ENCODE data around the gene SLC25A26. TPM values are rescaled to one million over a fixed set of nuclear protein-coding genes. Genes with fewer than 3 reads are reported as not detected.

SLC25A26 gene
- total RNA-seq, 1 donor from 2014 or later: 19.2 TPM

GRCh38 chr3:66396161-66396760 lies 175.5 kb downstream of the SLC25A26 start:
- Mint-ChIP-seq H3K36me3 (peaks cover 8% of the 10 kb centered on the region), H3K27ac (no peak overlapping the region), H3K4me3 (no peak overlapping the region)

GRCh38 chr3:66396888-66397287 lies 176.1 kb downstream of the SLC25A26 start:
- H3K4me1 Mint-ChIP-seq: no peaks in the 10 kb centered on the region
- H3K36me3 Mint-ChIP-seq: peaks cover 8% of the 10 kb centered on the region
- H3K27ac Mint-ChIP-seq: no peak overlapping the region

More at GRCh38 chr3:66396161-66396760, 175.5 kb downstream of the SLC25A26 start:
- DNase-seq (ENCODE audit: low spot score in 2 of 2, unreplicated experiment in 2 of 2): no peak
- Mint-ChIP-seq H3K27me3 (ENCODE audit: low read depth) (no peaks in the 10 kb centered on the region), H3K9me3 (peaks cover 8% of the 10 kb centered on the region), H3K4me1 (no peaks in the 10 kb centered on the region)
- TF ChIP-seq CTCF (IDR thresholded peaks at IDR 0.05; ENCODE audit: unreplicated experiment): no peak

GRCh38 chr3:66397745-66398144 lies 176.9 kb downstream of the SLC25A26 start:
- Mint-ChIP-seq H3K27me3 (ENCODE audit: low read depth) (no peaks in the 10 kb centered on the region), H3K36me3 (peaks cover 8% of the 10 kb centered on the region), H3K9me3 (no peaks in the 10 kb centered on the region), H3K27ac (no peak overlapping the region), H3K4me3 (no peak overlapping the region), H3K4me1 (no peaks in the 10 kb centered on the region)
- no peak for DNase-seq (ENCODE audit: low spot score in 2 of 2, unreplicated experiment in 2 of 2)
- no peak for TF ChIP-seq CTCF (IDR thresholded peaks at IDR 0.05; ENCODE audit: unreplicated experiment)

More at GRCh38 chr3:66396888-66397287, 176.1 kb downstream of the SLC25A26 start:
- no peak for DNase-seq (ENCODE audit: low spot score in 2 of 2, unreplicated experiment in 2 of 2)
- H3K4me3 Mint-ChIP-seq: no peak overlapping the region
- no peaks in the 10 kb centered on the region for H3K27me3 Mint-ChIP-seq (ENCODE audit: low read depth)
- TF ChIP-seq CTCF (IDR thresholded peaks at IDR 0.05; ENCODE audit: unreplicated experiment): no peak
- peaks cover 7% of the 10 kb centered on the region for H3K9me3 Mint-ChIP-seq

GRCh38 chr3:66398228-66399025 lies 177.6 kb downstream of the SLC25A26 start:
- no peak overlapping the region for H3K4me3 Mint-ChIP-seq
- TF ChIP-seq CTCF (IDR thresholded peaks at IDR 0.05; ENCODE audit: unreplicated experiment): no peak
- no peaks in the 10 kb centered on the region for H3K4me1 Mint-ChIP-seq
- H3K9me3 Mint-ChIP-seq: no peaks in the 10 kb centered on the region
- no peak for DNase-seq (ENCODE audit: low spot score in 2 of 2, unreplicated experiment in 2 of 2)
- no peaks in the 10 kb centered on the region for H3K27me3 Mint-ChIP-seq (ENCODE audit: low read depth)
- peaks cover 6% of the 10 kb centered on the region for H3K36me3 Mint-ChIP-seq
- no peak overlapping the region for H3K27ac Mint-ChIP-seq

- Mint-ChIP-seq H3K27ac (no peak overlapping the region), H3K36me3 (peaks cover 3% of the 10 kb centered on the region)
- no peak for DNase-seq (ENCODE audit: low spot score in 2 of 2, unreplicated experiment in 2 of 2)
Measured at GRCh38 chr3:66399529-66400232, 178.9 kb downstream of the SLC25A26 start.

More at GRCh38 chr3:66399529-66400232, 178.9 kb downstream of the SLC25A26 start:
- Mint-ChIP-seq H3K9me3 (no peaks in the 10 kb centered on the region), H3K4me3 (no peak overlapping the region), H3K27me3 (ENCODE audit: low read depth) (no peaks in the 10 kb centered on the region), H3K4me1 (no peaks in the 10 kb centered on the region)
- no peak for TF ChIP-seq CTCF (IDR thresholded peaks at IDR 0.05; ENCODE audit: unreplicated experiment)
